NCI-H774 (cell line): Measurements from ENCODE around the gene ICAM4.
"Not testable (repeated sequence)": the region's sequence is repeated elsewhere in the genome, so short reads cannot be mapped to it uniquely, and the experiment has no call there.

Experiments used
- DNase-seq: peaks from one replicate; lab custom pipeline; 2025; lab: John Stamatoyannopoulos, UW

Gene ICAM4

GRCh38 chr19:10286803-10287737 lies at the start of gene ICAM4:
TSS of gene ICAM4 (plus strand) at chr19:10286955. CDS start at chr19:10287013, 58 bp downstream.
- no peak for DNase-seq

- DNase-seq: peak; percentile 9
These were observed 49.1 kb upstream of the ICAM4 start for GRCh38 chr19:10237702-10238101.

- DNase-seq: peak; percentile 92
These were observed 48.5 kb upstream of the ICAM4 start for GRCh38 chr19:10238172-10238783.

- not testable (repeated sequence) for DNase-seq
These were observed 44.8 kb upstream of the ICAM4 start for GRCh38 chr19:10241826-10242449.

- no peak for DNase-seq
These were observed 43.1 kb upstream of the ICAM4 start for GRCh38 chr19:10243606-10244005.

- no peak for DNase-seq
These were observed 41.4 kb upstream of the ICAM4 start for GRCh38 chr19:10245189-10245939.

- DNase-seq: no peak
These were observed 40.2 kb upstream of the ICAM4 start for GRCh38 chr19:10246511-10246910.

- peak; percentile 97 for DNase-seq
These were observed 34.7 kb upstream of the ICAM4 start, which contains the start of gene MRPL4 for GRCh38 chr19:10251792-10252694. TSS of gene MRPL4 (plus strand) at chr19:10252214. CDS start at chr19:10252254, 40 bp downstream.

GRCh38 chr19:10252707-10253106 lies 34.0 kb upstream of the ICAM4 start:
- no peak for DNase-seq

- DNase-seq: no peak
These were observed 32.5 kb upstream of the ICAM4 start for GRCh38 chr19:10254244-10254643.

GRCh38 chr19:10255358-10255757 lies 31.4 kb upstream of the ICAM4 start:
- no peak for DNase-seq

- no peak for DNase-seq
These were observed 30.2 kb upstream of the ICAM4 start for GRCh38 chr19:10256551-10256950.

- no peak for DNase-seq
These were observed 29.7 kb upstream of the ICAM4 start for GRCh38 chr19:10256970-10257615.

GRCh38 chr19:10258080-10258710 lies 28.6 kb upstream of the ICAM4 start:
- DNase-seq: no peak

- peak; percentile 52 for DNase-seq
These were observed 27.4 kb upstream of the ICAM4 start for GRCh38 chr19:10259162-10259905.

GRCh38 chr19:10260141-10260584 lies 26.6 kb upstream of the ICAM4 start:
- no peak for DNase-seq

GRCh38 chr19:10262771-10263170 lies 24.0 kb upstream of the ICAM4 start:
- DNase-seq: no peak

GRCh38 chr19:10266706-10267105 lies 20.0 kb upstream of the ICAM4 start:
- no peak for DNase-seq

GRCh38 chr19:10268071-10268470 lies 18.7 kb upstream of the ICAM4 start:
- DNase-seq: no peak
